HEK293 (cell line): Measurements from ENCODE around the gene OBP2A.

Source experiments
- CTCF ChIA-PET: fragments of 350-600 bp; formaldehyde crosslinking; extraction: SDS; loops from one replicate; lab custom pipeline; 2021; ENCODE audit warnings: antibody characterized with exemption; lab: Yijun Ruan, JAX
- POLR2A ChIA-PET: fragments of 300-600 bp; formaldehyde crosslinking; extraction: SDS; loops from one replicate; lab custom pipeline; 2020; ENCODE audit warnings: antibody characterized with exemption, inconsistent platforms; lab: Yijun Ruan, JAX
- H3K27ac ChIP-seq: fragments of 200-500 bp; sonication (Bioruptor generic); 2 replicates; pipeline ENCODE4 v1.5.1; 2014; ENCODE audit warnings: low read depth, low read length, control low read depth, inconsistent platforms; ENCODE audit errors: extremely low read depth
- H3K36me3 ChIP-seq, 2 experiments: fragments of 200-500 bp in 1 of 2; sonication (Bioruptor generic) in 1 of 2; 1 replicate in 1 of 2; 2 replicates in 1 of 2; pipeline ENCODE4 v1.5.1; 2014 to 2017; ENCODE audit warnings: inconsistent platforms in 2 of 2, low read length in 2 of 2; ENCODE audit not compliant: control insufficient read depth in 2 of 2, insufficient read depth in 1 of 2
- H3K4me1 ChIP-seq: fragments of 200-500 bp; sonication (Bioruptor generic); 2 replicates; pipeline ENCODE4 v1.5.1; 2014; ENCODE audit warnings: mild to moderate bottlenecking, low read length, inconsistent platforms; ENCODE audit not compliant: control insufficient read depth, insufficient read depth
- H3K4me3 ChIP-seq: 2 replicates; pipeline ENCODE4 v1.5.1; 2011; ENCODE audit warnings: low read depth, mild to moderate bottlenecking, control low read depth, low read length, moderate library complexity
- H3K9me3 ChIP-seq: fragments of 200-500 bp; sonication (Bioruptor generic); 2 replicates; pipeline ENCODE4 v1.5.1; 2014; ENCODE audit warnings: low read depth, low read length, inconsistent platforms; ENCODE audit not compliant: control insufficient read depth, insufficient read depth
- EGR2 ChIP-seq: fragments of 450-650 bp; formaldehyde crosslinking; IDR thresholded peaks from 2 replicates; pipeline ENCODE4 v1.5.1; 2016; ENCODE audit warnings: low read depth, missing biosample characterization, missing genetic modification characterization
- KLF1 ChIP-seq: fragments of 450-650 bp; formaldehyde crosslinking; IDR thresholded peaks from 2 replicates; pipeline ENCODE4 v1.5.1; 2016; ENCODE audit warnings: missing biosample characterization, missing genetic modification characterization
- KLF7 ChIP-seq: fragments of 450-650 bp; formaldehyde crosslinking; IDR thresholded peaks from 2 replicates; pipeline ENCODE4 v1.5.1; 2016; ENCODE audit warnings: missing biosample characterization, missing genetic modification characterization, borderline replicate concordance
- OVOL3 ChIP-seq: fragments of 450-650 bp; formaldehyde crosslinking; IDR thresholded peaks from 2 replicates; pipeline ENCODE4 v1.5.1; 2016; ENCODE audit warnings: missing biosample characterization, missing genetic modification characterization
- SP2 ChIP-seq: fragments of 450-650 bp; formaldehyde crosslinking; IDR thresholded peaks from 2 replicates; pipeline ENCODE4 v1.5.1; 2016; ENCODE audit warnings: missing biosample characterization, missing genetic modification characterization
- SP3 ChIP-seq: fragments of 450-650 bp; formaldehyde crosslinking; IDR thresholded peaks from 2 replicates; pipeline ENCODE4 v1.5.1; 2016; ENCODE audit warnings: missing biosample characterization, missing genetic modification characterization
- ZFHX2 ChIP-seq: fragments of 450-650 bp; formaldehyde crosslinking; conservative IDR thresholded peaks from 2 replicates; pipeline ENCODE4 v1.5.1; 2016; ENCODE audit warnings: missing biosample characterization, missing genetic modification characterization
- ZNF18 ChIP-seq: fragments of 450-650 bp; formaldehyde crosslinking; IDR thresholded peaks from 2 replicates; pipeline ENCODE4 v1.5.1; 2016; ENCODE audit warnings: missing biosample characterization, missing genetic modification characterization
- ZNF292 ChIP-seq: fragments of 450-650 bp; formaldehyde crosslinking; IDR thresholded peaks from 2 replicates; pipeline ENCODE4 v1.5.1; 2016; ENCODE audit warnings: low read depth, missing biosample characterization, missing genetic modification characterization, borderline replicate concordance
- ZNF623 ChIP-seq: fragments of 450-650 bp; formaldehyde crosslinking; IDR thresholded peaks from 2 replicates; pipeline ENCODE4 v1.5.1; 2016; ENCODE audit warnings: missing biosample characterization, missing genetic modification characterization
- ZNF629 ChIP-seq: fragments of 450-650 bp; formaldehyde crosslinking; IDR thresholded peaks from 2 replicates; pipeline ENCODE4 v1.5.1; 2017; ENCODE audit warnings: missing biosample characterization, missing genetic modification characterization
- ZNF639 ChIP-seq: fragments of 450-650 bp; formaldehyde crosslinking; IDR thresholded peaks from 2 replicates; pipeline ENCODE4 v1.5.1; 2016; ENCODE audit warnings: missing biosample characterization, missing genetic modification characterization
- ZSCAN4 ChIP-seq: fragments of 450-650 bp; formaldehyde crosslinking; IDR thresholded peaks from 2 replicates; pipeline ENCODE4 v1.5.1; 2017; ENCODE audit warnings: missing biosample characterization, missing genetic modification characterization
- TF ChIP-seq, protein P1 (sequence below): fragments of 450-650 bp; formaldehyde crosslinking; IDR thresholded peaks from 2 replicates; pipeline ENCODE4 v1.5.1; 2017; ENCODE audit warnings: missing biosample characterization, missing genetic modification characterization

The OBP2A gene

GRCh38 chr9:135584934-135585333 lies 39.0 kb downstream of the OBP2A start:
- CTCF ChIA-PET, result interaction anchor here (0.9 kb wide), 1 partner anchor 13 kb away, joined by 5 read pairs; no protein-coding TSS in a partner anchor
- H3K4me1 ChIP-seq, result no peaks in the 10 kb centered on the region
- TF ChIP-seq, protein P1, sequence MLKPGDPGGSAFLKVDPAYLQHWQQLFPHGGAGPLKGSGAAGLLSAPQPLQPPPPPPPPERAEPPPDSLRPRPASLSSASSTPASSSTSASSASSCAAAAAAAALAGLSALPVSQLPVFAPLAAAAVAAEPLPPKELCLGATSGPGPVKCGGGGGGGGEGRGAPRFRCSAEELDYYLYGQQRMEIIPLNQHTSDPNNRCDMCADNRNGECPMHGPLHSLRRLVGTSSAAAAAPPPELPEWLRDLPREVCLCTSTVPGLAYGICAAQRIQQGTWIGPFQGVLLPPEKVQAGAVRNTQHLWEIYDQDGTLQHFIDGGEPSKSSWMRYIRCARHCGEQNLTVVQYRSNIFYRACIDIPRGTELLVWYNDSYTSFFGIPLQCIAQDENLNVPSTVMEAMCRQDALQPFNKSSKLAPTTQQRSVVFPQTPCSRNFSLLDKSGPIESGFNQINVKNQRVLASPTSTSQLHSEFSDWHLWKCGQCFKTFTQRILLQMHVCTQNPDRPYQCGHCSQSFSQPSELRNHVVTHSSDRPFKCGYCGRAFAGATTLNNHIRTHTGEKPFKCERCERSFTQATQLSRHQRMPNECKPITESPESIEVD, result no peak
- no peaks in the 10 kb centered on the region for H3K9me3 ChIP-seq
- no peak overlapping the region for H3K4me3 ChIP-seq
- H3K36me3 ChIP-seq, result no peaks in the 10 kb centered on the region
- POLR2A ChIA-PET, result no interaction called here
- H3K27ac ChIP-seq, result no peak overlapping the region

GRCh38 chr9:135586601-135587109 lies 40.7 kb downstream of the OBP2A start:
- ChIA-PET POLR2A (no interaction called here), CTCF (interaction anchor here (0.6 to 1.7 kb wide), 2 partner anchors 17 to 331 kb away, joined by 4 to 5 read pairs; no protein-coding TSS in a partner anchor)
- no peaks in the 10 kb centered on the region for H3K9me3 ChIP-seq
- no peak overlapping the region for H3K4me3 ChIP-seq
- no peaks in the 10 kb centered on the region for H3K36me3 ChIP-seq
- TF ChIP-seq KLF7 (tag by site-specific recombination), result no peak
- TF ChIP-seq ZNF639, result no peak
- TF ChIP-seq ZNF18, result no peak
- TF ChIP-seq ZNF629 (tag by site-specific recombination), result no peak
- TF ChIP-seq ZSCAN4 (tag by site-specific recombination), result no peak
- H3K4me1 ChIP-seq, result no peaks in the 10 kb centered on the region
- H3K27ac ChIP-seq, result no peak overlapping the region

DNA sequence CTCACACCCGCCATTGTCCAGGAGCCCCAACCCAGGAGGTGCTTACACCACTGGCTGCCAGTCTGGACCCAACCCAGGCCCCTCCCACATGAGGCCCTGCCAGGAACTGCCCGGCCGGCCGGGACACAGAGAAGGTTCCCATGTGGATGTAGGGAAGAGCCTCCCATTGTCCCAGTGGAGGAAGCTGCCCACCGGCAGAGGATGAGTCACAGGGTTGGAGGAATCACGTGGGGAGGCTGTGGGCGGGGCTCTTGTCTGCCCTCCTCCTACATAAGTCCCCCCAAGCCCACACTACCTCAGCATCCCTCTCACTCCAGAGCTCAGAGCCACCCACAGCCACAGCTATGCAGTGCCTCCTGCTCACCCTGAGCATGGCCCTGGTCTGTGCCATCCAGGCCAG lies 41.7 kb downstream of the OBP2A start:
- Histone ChIP-seq H3K4me3 (no peak overlapping the region), H3K9me3 (no peaks in the 10 kb centered on the region), H3K27ac (no peak overlapping the region), H3K4me1 (no peaks in the 10 kb centered on the region), H3K36me3 (no peaks in the 10 kb centered on the region)
- TF ChIP-seq OVOL3 (tag by site-specific recombination), result no peak
- no peak for TF ChIP-seq ZNF292 (tag by site-specific recombination)
- TF ChIP-seq ZNF623 (tag by site-specific recombination), result no peak
- TF ChIP-seq SP3, result 0 out of 2 replicates have a peak, but pooled peaks have one; percentile 14
- peak; percentile 97 for TF ChIP-seq EGR2 (tag by site-specific recombination)
- TF ChIP-seq KLF1, result 0 out of 2 replicates have a peak, but pooled peaks have one; percentile 29
- TF ChIP-seq SP2 (tag by site-specific recombination), result peak; percentile 23
- peak; percentile 98 for TF ChIP-seq ZFHX2 (tag by site-specific recombination)
- CTCF ChIA-PET, result interaction anchor here (0.5 to 1.4 kb wide), 3 partner anchors 16 to 83 kb away, joined by 3 to 4 read pairs (median 4); no protein-coding TSS in a partner anchor
- POLR2A ChIA-PET, result no interaction called here
